Transverse colon (tissue), 4 donors: ENCODE measurements around the gene VPS33A. TPM values are rescaled to one million over a fixed set of nuclear protein-coding genes. Genes with fewer than 3 reads are reported as not detected.

Experiments
- DNase-seq: peaks from one replicate; pipeline ENCODE4 v3.0.0-alpha.2; 2019
- H3K27ac ChIP-seq, 4 donors: fragments of 200-600 bp; sonication (generic); 2 replicates each; pipeline ENCODE4 v1.5.1; 2016 to 2018; ENCODE audit warnings: inconsistent platforms in 4 of 4
- H3K27me3 ChIP-seq: fragments of 200-600 bp; sonication (generic); 2 replicates; pipeline ENCODE4 v1.5.1; 2017; ENCODE audit warnings: inconsistent platforms
- H3K36me3 ChIP-seq, 4 donors: fragments of 200-600 bp; sonication (generic); 2 replicates each; pipeline ENCODE4 v1.5.1; 2017 to 2019; ENCODE audit warnings: inconsistent platforms in 4 of 4
- H3K4me1 ChIP-seq, 4 donors: fragments of 200-600 bp; sonication (generic); 2 replicates each; pipeline ENCODE4 v1.5.1; 2017 to 2020; ENCODE audit warnings: inconsistent platforms in 4 of 4
- H3K4me3 ChIP-seq, 4 donors: fragments of 200-600 bp; sonication (generic); 1 replicate in 1 of 4; 2 replicates in 3 of 4; pipeline versions ENCODE4 v1.5.1 to v1.6.1; 2017 to 2019; ENCODE audit warnings: inconsistent platforms in 4 of 4
- H3K9me3 ChIP-seq, 2 donors: fragments of 200-600 bp; sonication (generic); 2 replicates each; pipeline ENCODE4 v1.5.1; 2017 to 2019; ENCODE audit warnings: inconsistent platforms in 2 of 2
- EP300 ChIP-seq: sonication (generic); formaldehyde crosslinking; IDR thresholded peaks from one replicate; pipeline ENCODE4 v1.6.1; 2017; ENCODE audit warnings: antibody characterized with exemption, low read depth
- POLR2A ChIP-seq: fragments of 450-650 bp; IDR thresholded peaks from one replicate; pipeline ENCODE4 v1.6.1; 2016; ENCODE audit warnings: antibody characterized with exemption, mild to moderate bottlenecking, moderate library complexity
- POLR2AphosphoS5 ChIP-seq, 3 donors: sonication (generic); formaldehyde crosslinking; IDR thresholded peaks; one replicate each; pipeline ENCODE4 v1.6.1; 2016; ENCODE audit warnings: antibody characterized with exemption in 3 of 3
- WGBS, 2 donors: methylation state at CpG; one replicate each; pipeline ENCODE4 v1.1.5; 2018; ENCODE audit warnings: low coverage in 1 of 2; 5-methylcytosine and 5-hydroxymethylcytosine counted together
- in situ Hi-C, 4 donors: fragments of 200-750 bp; cut with MboI; loops; one replicate each; pipeline versions ENCODE4 v1.15.0 to v1.15.1; 2017; ENCODE audit warnings: low sequenced_read_pairs in 3 of 4, low pct_ligation_motif_present in 1 of 4, low pct_unique_long_range_greater_than_20kb in 1 of 4
- intact Hi-C: fragments of 100-400 bp; cut with DNase I; formaldehyde crosslinking; loops from one replicate; pipeline ENCODE4 v1.15.1; 2023; ENCODE audit warnings: low total_unique reads
- total RNA-seq, 4 donors: library from RNA; depleted of rRNA; stranded (reverse); fragments of >200 nt; gene quantifications; one replicate each; pipeline ENCODE4 v1.1.0, GENCODE V29; 2016
- TF ChIP-seq, protein P1 (sequence below), 5 experiments: fragments of 200-600 bp in 3 of 5; fragments of 450-650 bp in 2 of 5; sonication (generic) in 3 of 5; IDR thresholded peaks; 1 replicate in 2 of 5; 2 replicates in 3 of 5; pipeline ENCODE4 v1.5.1; 2016 to 2017; ENCODE audit warnings: antibody characterized with exemption in 5 of 5, inconsistent platforms in 3 of 5, mild to moderate bottlenecking in 2 of 5, moderate library complexity in 1 of 5

VPS33A gene
- total RNA-seq, 4 donors from 2014 or later = 2.2 to 18.7 (median 16.3) TPM

DNA sequence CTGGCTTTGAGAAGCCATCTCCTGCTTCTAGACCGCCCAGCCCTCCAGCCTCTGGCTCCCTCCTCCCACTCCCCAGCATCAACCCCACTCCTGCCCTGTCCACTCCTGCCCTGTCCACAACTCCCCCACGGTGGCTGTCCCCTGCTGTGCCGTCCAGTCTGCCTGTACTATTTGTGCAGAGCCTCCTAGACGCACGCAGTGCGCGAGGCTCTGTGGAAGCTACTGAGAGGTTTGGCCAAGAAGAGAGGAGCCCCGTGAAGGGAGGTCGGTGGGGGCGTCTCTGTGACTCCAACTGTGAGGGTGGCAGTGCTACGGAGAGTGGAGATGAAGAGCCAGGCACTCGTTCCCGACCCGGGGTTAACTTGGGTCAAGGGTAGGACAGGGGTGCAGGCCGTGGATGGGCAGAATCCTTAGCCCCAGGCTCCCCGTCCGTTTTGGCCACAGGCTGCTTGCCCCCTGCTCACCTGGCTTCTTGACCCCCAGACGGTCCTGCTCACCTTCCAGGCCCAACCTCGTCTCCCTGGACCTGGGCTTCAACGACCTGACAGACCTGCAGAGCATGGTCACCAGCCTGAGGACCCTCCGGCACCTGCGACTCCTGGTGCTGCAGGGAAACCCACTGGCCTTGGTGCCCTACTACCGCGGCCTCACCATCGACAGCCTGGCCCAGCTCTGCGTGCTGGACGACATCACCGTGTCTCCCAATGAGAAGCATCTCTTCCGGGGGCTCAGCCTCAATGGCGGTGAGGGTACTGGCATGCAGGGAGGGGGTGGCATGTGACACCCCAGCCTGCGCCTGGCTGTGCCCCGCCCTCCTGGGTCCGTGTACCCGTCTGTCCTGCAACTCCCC, 76.4 kb downstream of the VPS33A start:
- Histone ChIP-seq H3K9me3 (no peaks in the 10 kb centered on the region), H3K4me3 (no peak overlapping the region), H3K36me3 (no peaks in the 10 kb centered on the region), H3K27me3 (no peaks in the 10 kb centered on the region), H3K27ac (no peak overlapping the region), H3K4me1 (no peaks in the 10 kb centered on the region)
- intact Hi-C loops (no loop called here), in situ Hi-C loops (loop anchor here in 3 of 4 donors (10.0 to 25.0 kb wide), 3 partner anchors 55 to 278 kb away; partner anchors contain the start of gene CFAP251 (in 1 of the 3))
- no peak for DNase-seq
- TF ChIP-seq POLR2A = no peak
- TF ChIP-seq POLR2AphosphoS5 (IDR thresholded peaks at IDR 0.05) = no peak
- TF ChIP-seq, protein P1, sequence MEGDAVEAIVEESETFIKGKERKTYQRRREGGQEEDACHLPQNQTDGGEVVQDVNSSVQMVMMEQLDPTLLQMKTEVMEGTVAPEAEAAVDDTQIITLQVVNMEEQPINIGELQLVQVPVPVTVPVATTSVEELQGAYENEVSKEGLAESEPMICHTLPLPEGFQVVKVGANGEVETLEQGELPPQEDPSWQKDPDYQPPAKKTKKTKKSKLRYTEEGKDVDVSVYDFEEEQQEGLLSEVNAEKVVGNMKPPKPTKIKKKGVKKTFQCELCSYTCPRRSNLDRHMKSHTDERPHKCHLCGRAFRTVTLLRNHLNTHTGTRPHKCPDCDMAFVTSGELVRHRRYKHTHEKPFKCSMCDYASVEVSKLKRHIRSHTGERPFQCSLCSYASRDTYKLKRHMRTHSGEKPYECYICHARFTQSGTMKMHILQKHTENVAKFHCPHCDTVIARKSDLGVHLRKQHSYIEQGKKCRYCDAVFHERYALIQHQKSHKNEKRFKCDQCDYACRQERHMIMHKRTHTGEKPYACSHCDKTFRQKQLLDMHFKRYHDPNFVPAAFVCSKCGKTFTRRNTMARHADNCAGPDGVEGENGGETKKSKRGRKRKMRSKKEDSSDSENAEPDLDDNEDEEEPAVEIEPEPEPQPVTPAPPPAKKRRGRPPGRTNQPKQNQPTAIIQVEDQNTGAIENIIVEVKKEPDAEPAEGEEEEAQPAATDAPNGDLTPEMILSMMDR (IDR thresholded peaks at IDR 0.05) = no peak
- TF ChIP-seq EP300 = no peak
- WGBS, 2 donors = 84% methylated on average over 34 of the region's 34 CpGs; no CpG with 5 or more reads in 1 of the 2 donors

GRCh38 chr12:122187466-122187865, 78.8 kb downstream of the VPS33A start:
- intact Hi-C loops = no loop called here
- TF ChIP-seq, protein P1 (IDR thresholded peaks at IDR 0.05) = no peak
- TF ChIP-seq EP300 (no peak), POLR2A (no peak), POLR2AphosphoS5 (IDR thresholded peaks at IDR 0.05) (no peak)

DNA sequence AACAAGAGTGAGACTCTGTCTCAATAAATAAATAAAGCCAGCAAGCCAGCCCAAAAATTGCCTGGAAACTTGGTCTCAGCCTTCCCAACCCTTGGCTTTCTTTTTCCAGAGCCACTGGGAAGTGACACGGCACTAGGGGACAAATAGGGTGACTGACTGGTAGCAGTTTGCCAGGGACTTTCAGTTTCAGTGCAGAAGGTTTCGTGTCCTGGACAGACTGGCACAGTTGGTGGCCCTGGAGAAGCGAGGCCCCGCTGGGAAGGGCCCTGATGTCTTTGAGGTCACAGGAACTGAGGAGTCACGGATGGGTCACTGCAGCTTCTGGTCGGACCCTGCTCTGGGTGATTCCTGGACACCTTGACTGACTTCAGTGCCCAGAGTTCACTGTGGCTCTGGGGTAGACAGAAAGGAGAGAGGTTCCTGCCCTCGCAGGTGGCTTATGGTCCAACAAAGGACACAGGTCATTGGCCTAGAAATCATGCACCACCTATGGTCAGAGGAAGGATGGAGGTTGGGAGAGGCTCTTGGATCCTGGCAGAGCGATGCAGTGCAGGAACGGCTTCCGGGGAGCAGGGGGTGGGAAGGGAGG, 80.7 kb downstream of the VPS33A start:
- no peak overlapping the region for H3K27ac ChIP-seq
- no peaks in the 10 kb centered on the region for H3K36me3 ChIP-seq
- no peak for DNase-seq
- H3K9me3 ChIP-seq = no peaks in the 10 kb centered on the region
- no peak overlapping the region for H3K4me3 ChIP-seq
- intact Hi-C loops = no loop called here
- TF ChIP-seq POLR2A (no peak), EP300 (no peak), POLR2AphosphoS5 (IDR thresholded peaks at IDR 0.05) (no peak)
- TF ChIP-seq, protein P1 (IDR thresholded peaks at IDR 0.05) = no peak
- H3K27me3 ChIP-seq = peaks cover 6% of the 10 kb centered on the region
- in situ Hi-C loops = loop anchor here in 2 of 4 donors (10.0 to 25.0 kb wide), 2 partner anchors 51 to 273 kb away; partner anchors contain the start of gene CFAP251 (in 1 of the 2)
- H3K4me1 ChIP-seq = peaks cover 5 to 9% (median 7%) of the 10 kb centered on the region in 4 donors
- 86% methylated on average over 10 of the region's 10 CpGs; no CpG with 5 or more reads in 1 of the 2 donors for WGBS, 2 donors

More at GRCh38 chr12:122187466-122187865, 78.8 kb downstream of the VPS33A start:
- H3K36me3 ChIP-seq = no peaks in the 10 kb centered on the region
- no peaks in the 10 kb centered on the region for H3K9me3 ChIP-seq
- H3K4me1 ChIP-seq = peaks cover 4 to 9% (median 7%) of the 10 kb centered on the region in 4 donors
- H3K4me3 ChIP-seq = no peak overlapping the region
- no peak overlapping the region for H3K27ac ChIP-seq
- in situ Hi-C loops = loop anchor here in 2 of 4 donors (10.0 to 25.0 kb wide), 2 partner anchors 53 to 275 kb away; partner anchors contain the start of gene CFAP251 (in 1 of the 2)
- H3K27me3 ChIP-seq = peaks cover 5% of the 10 kb centered on the region
- no peak for DNase-seq
- WGBS, 2 donors = 78% methylated on average over 12 of the region's 12 CpGs; no CpG with 5 or more reads in 1 of the 2 donors

DNA sequence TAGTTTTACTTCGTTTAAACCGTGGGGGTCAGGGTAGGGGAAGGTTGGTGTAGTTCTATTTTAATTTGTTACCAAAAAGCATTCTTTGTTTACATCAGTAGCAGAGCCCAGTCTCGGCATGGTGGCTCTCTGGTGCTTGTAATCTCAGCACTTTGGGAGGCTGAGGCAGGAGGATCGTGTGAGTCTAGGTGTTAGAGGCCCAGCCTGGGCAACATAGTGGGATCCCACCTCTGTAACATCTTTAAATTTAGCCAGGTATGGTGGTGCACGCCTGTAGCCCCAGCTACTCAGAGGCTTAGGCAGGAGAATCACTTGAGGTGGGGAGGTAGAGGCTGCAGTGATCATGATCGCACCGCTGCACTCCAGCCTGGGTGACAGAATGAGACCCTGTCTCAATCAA, 81.2 kb downstream of the VPS33A start:
- peaks cover 5 to 9% (median 7%) of the 10 kb centered on the region in 4 donors for H3K4me1 ChIP-seq
- H3K36me3 ChIP-seq = no peaks in the 10 kb centered on the region
- H3K4me3 ChIP-seq = no peak overlapping the region
- intact Hi-C loops (no loop called here), in situ Hi-C loops (loop anchor here in 2 of 4 donors (10.0 to 25.0 kb wide), 2 partner anchors 50 to 273 kb away; partner anchors contain the start of gene CFAP251 (in 1 of the 2))
- H3K27me3 ChIP-seq = peaks cover 6% of the 10 kb centered on the region
- no peak for TF ChIP-seq EP300
- DNase-seq = no peak
- no peaks in the 10 kb centered on the region for H3K9me3 ChIP-seq
- WGBS, 2 donors = 87 to 88% methylated on average over 3 to 7 of the region's 7 CpGs
- H3K27ac ChIP-seq = no peak overlapping the region
